K562 (cell line): ENCODE measurements around the gene IRX6. TPM values are rescaled to one million over a fixed set of nuclear protein-coding genes. Genes with fewer than 3 reads are reported as not detected.
A peak's percentile ranks its signal among the peaks of the same experiment; 100 is the strongest.

ENCODE experiments used
- ATAC-seq: fragments of 200-7000 bp; cut with Tn5 transposase; 3 replicates; pipeline ENCODE4 v1.9.1; 2020; ENCODE audit warnings: moderate library complexity
- BruUV-seq: library from RNA; stranded (reverse); fragments of 400-500 nt; replicated peaks from 2 replicates; lab custom pipeline; 2021; lab: Mats Ljungman, UMichigan
- CTCF ChIA-PET: fragments of 300-600 bp; formaldehyde crosslinking; extraction: SDS; loops from one replicate; lab custom pipeline; 2021; ENCODE audit warnings: low intra/inter-chr PET ratio; lab: Yijun Ruan, JAX
- POLR2A ChIA-PET: fragments of 300-600, 350-650 bp; sonication (Branson Sonifier 250); formaldehyde crosslinking; extraction: SDS; loops from one replicate; lab custom pipeline; 2021; ENCODE audit warnings: antibody characterized with exemption, inconsistent platforms; lab: Yijun Ruan, JAX
- DNase-seq, 4 experiments: peaks; one replicate each; pipeline versions ENCODE4 v3.0.0 to v3.0.0-alpha.2; 2011 to 2018; ENCODE audit warnings: low spot score in 3 of 4, mixed read lengths in 3 of 4; ENCODE audit errors: extremely low read depth in 1 of 4
- FAIRE-seq: peaks from 2 replicates; lab custom pipeline; 2011; peaks lifted over from hg19 to GRCh38; lab: Jason Lieb, UNC
- H2AFZ ChIP-seq: 2 replicates; pipeline ENCODE4 v1.6.0; 2011; ENCODE audit warnings: low read depth, low read length, control low read depth, inconsistent platforms
- H3K27ac ChIP-seq: fragments of 200-600 bp; 3 replicates; pipeline ENCODE4 v1.8.0; 2011; ENCODE audit warnings: low read depth, mild to moderate bottlenecking, control low read depth, inconsistent platforms, low read length, moderate library complexity, mixed read lengths; ENCODE audit errors: extremely low read depth
- H3K27me3 ChIP-seq, 2 experiments: fragments of 300-600 bp in 1 of 2; 2 replicates in 1 of 2; 3 replicates in 1 of 2; pipeline versions ENCODE4 v1.6.0 to v1.8.0; 2011; ENCODE audit warnings: inconsistent platforms in 2 of 2, low read length in 2 of 2, mild to moderate bottlenecking in 1 of 2, mixed read lengths in 1 of 2, moderate library complexity in 1 of 2; ENCODE audit not compliant: control insufficient read depth in 2 of 2, insufficient read depth in 2 of 2
- H3K36me3 ChIP-seq: fragments of 300-600 bp; 3 replicates; pipeline ENCODE4 v1.8.0; 2011; ENCODE audit warnings: mild to moderate bottlenecking, low read length, inconsistent platforms; ENCODE audit not compliant: control insufficient read depth, insufficient read depth
- H3K4me1 ChIP-seq, 2 experiments: fragments of 200-600 bp in 1 of 2; replicated peaks in 1 of 2; 2 replicates in 1 of 2; 3 replicates in 1 of 2; pipeline versions ENCODE4 v1.5.1 to v1.8.0; 2011; ENCODE audit warnings: inconsistent platforms in 2 of 2, low read length in 2 of 2, mild to moderate bottlenecking in 1 of 2, mixed read lengths in 1 of 2, moderate library complexity in 1 of 2; ENCODE audit not compliant: control insufficient read depth in 2 of 2, insufficient read depth in 2 of 2
- H3K4me2 ChIP-seq: 2 replicates; pipeline ENCODE4 v1.6.1; 2011; ENCODE audit warnings: low read length, control low read depth, inconsistent platforms, mixed read lengths; ENCODE audit not compliant: insufficient read depth
- H3K4me3 ChIP-seq: fragments of 200-600 bp; sonication (generic), shearing (Covaris generic); 2 replicates; pipeline ENCODE4 v1.5.1; 2016; ENCODE audit warnings: control low read depth, inconsistent platforms
- H3K79me2 ChIP-seq: fragments of 200-600 bp; 3 replicates; pipeline ENCODE4 v1.8.0; 2011; ENCODE audit warnings: low read length, inconsistent platforms; ENCODE audit not compliant: control insufficient read depth, insufficient read depth
- H3K9ac ChIP-seq, 2 experiments: 2 replicates each; pipeline versions ENCODE4 v1.6.0 to v1.6.1; 2011; ENCODE audit warnings: low read depth in 2 of 2, low read length in 2 of 2, control low read depth in 1 of 2, inconsistent platforms in 1 of 2, mild to moderate bottlenecking in 1 of 2, mixed read lengths in 1 of 2; ENCODE audit not compliant: insufficient read depth in 1 of 2
- H3K9me1 ChIP-seq: one replicate; pipeline ENCODE4 v1.6.0; 2011; ENCODE audit warnings: inconsistent platforms, mild to moderate bottlenecking, low read length, moderate library complexity; ENCODE audit not compliant: control insufficient read depth, insufficient read depth
- H3K9me3 ChIP-seq: replicated peaks from 2 replicates; pipeline ENCODE4 v1.5.1; 2011; ENCODE audit warnings: low read depth, low read length, inconsistent platforms; ENCODE audit not compliant: control insufficient read depth, insufficient read depth
- H4K20me1 ChIP-seq: replicated peaks from 2 replicates; pipeline ENCODE4 v1.6.1; 2011; ENCODE audit warnings: low read length, inconsistent platforms, mixed read lengths; ENCODE audit not compliant: control insufficient read depth, insufficient read depth
- CEBPB ChIP-seq: fragments of 450-650 bp; IDR thresholded peaks from 2 replicates; pipeline ENCODE4 v1.6.1; 2016; ENCODE audit warnings: missing genetic modification characterization, missing compliant biosample characterization
- FIP1L1 ChIP-seq: fragments of 200-400 bp; formaldehyde crosslinking; IDR thresholded peaks from 2 replicates; pipeline ENCODE4 v1.6.1; 2018; ENCODE audit warnings: mild to moderate bottlenecking, low read depth, low read length; ENCODE audit not compliant: poor library complexity, severe bottlenecking
- NFRKB ChIP-seq: fragments of 450-650 bp; IDR thresholded peaks from 2 replicates; pipeline ENCODE4 v1.6.1; 2016; ENCODE audit warnings: low read depth
- SPI1 ChIP-seq: IDR thresholded peaks from 2 replicates; pipeline ENCODE4 v1.6.1; 2011; ENCODE audit warnings: low read depth, low read length, control low read depth, borderline replicate concordance
- ZFP30 ChIP-seq: fragments of 250-450 bp; sonication (Bioruptor Pico); IDR thresholded peaks from 2 replicates; pipeline ENCODE4 v1.8.0; 2022; ENCODE audit warnings: moderate library complexity, mild to moderate bottlenecking, inconsistent platforms, borderline replicate concordance
- ZFP36 ChIP-seq: fragments of 150-350 bp; IDR thresholded peaks from 2 replicates; pipeline ENCODE4 v1.6.1; 2018; ENCODE audit warnings: low read length, low read depth; ENCODE audit not compliant: partially characterized antibody
- WGBS: fragments of 100-300 bp; shearing (Covaris generic); methylation state at CpG from one replicate; pipeline ENCODE4 v1.1.6; 2016; ENCODE audit warnings: low coverage, mixed read lengths; ENCODE audit not compliant: insufficient coverage; ENCODE audit errors: missing lambda C conversion rate; 5-methylcytosine and 5-hydroxymethylcytosine counted together
- in situ Hi-C: fragments of 300-500 bp; cut with MboI; formaldehyde crosslinking; loops from 4 replicates; pipeline ENCODE4 v1.15.0; 2018; ENCODE audit warnings: inconsistent platforms, mixed read lengths
- intact Hi-C: fragments of 100-400 bp; cut with micrococcal nuclease; formaldehyde crosslinking; loops from 2 replicates; pipeline ENCODE4 v1.14.2; 2022
- polyA plus RNA-seq, 8 experiments: library from polyadenylated mRNA; depleted of rRNA in 4 of 8; stranded (reverse) in 5 of 8; unstranded in 3 of 8; fragments of >200 nt; fragmentation: Nextera tagmentation in 2 of 8; fragmentation: Illumina TruSeq in 1 of 8; extraction: Ambion mirVana in 2 of 8; extraction: Trizol in 1 of 8; gene quantifications; 2 replicates each; pipeline versions ENCODE4 v1.2.1 to v1.2.3, GENCODE V29; 2011 to 2014; ENCODE audit warnings: inconsistent platforms in 1 of 8, missing spikeins in 1 of 8
- total RNA-seq, 7 experiments: library from RNA; depleted of rRNA in 6 of 7; stranded (reverse); fragments of >200 nt in 6 of 7; fragmentation: Illumina TruSeq in 2 of 7; extraction: Trizol in 2 of 7; gene quantifications; 2 replicates each; pipeline versions ENCODE4 v1.2.1 to v1.2.3, GENCODE V29; 2011 to 2021; ENCODE audit warnings: low replicate concordance in 1 of 7
- TF ChIP-seq, protein P1 (sequence below): fragments of 450-650 bp; IDR thresholded peaks from 2 replicates; pipeline ENCODE4 v1.6.1; 2017; ENCODE audit warnings: antibody characterized with exemption, mild to moderate bottlenecking
- TF ChIP-seq, protein P2 (sequence below): sonication (generic); formaldehyde crosslinking; IDR thresholded peaks from 2 replicates; pipeline ENCODE4 v1.8.0; 2022; ENCODE audit warnings: mild to moderate bottlenecking, missing genetic modification reagents, borderline replicate concordance
- TF ChIP-seq, protein P3 (sequence below): fragments of 250-450 bp; sonication (Bioruptor Pico); IDR thresholded peaks from 2 replicates; pipeline ENCODE4 v1.8.0; 2021; ENCODE audit warnings: borderline replicate concordance, mild to moderate bottlenecking, moderate library complexity; ENCODE audit not compliant: poor library complexity, severe bottlenecking

The IRX6 gene
- total and polyA plus RNA-seq, 9 of the 15 experiments (the other 6 are each of a cell fraction or from before 2014, with no cell fraction given), result 0.07 to 0.29 (median 0.14) TPM; not detected in 4

DNA sequence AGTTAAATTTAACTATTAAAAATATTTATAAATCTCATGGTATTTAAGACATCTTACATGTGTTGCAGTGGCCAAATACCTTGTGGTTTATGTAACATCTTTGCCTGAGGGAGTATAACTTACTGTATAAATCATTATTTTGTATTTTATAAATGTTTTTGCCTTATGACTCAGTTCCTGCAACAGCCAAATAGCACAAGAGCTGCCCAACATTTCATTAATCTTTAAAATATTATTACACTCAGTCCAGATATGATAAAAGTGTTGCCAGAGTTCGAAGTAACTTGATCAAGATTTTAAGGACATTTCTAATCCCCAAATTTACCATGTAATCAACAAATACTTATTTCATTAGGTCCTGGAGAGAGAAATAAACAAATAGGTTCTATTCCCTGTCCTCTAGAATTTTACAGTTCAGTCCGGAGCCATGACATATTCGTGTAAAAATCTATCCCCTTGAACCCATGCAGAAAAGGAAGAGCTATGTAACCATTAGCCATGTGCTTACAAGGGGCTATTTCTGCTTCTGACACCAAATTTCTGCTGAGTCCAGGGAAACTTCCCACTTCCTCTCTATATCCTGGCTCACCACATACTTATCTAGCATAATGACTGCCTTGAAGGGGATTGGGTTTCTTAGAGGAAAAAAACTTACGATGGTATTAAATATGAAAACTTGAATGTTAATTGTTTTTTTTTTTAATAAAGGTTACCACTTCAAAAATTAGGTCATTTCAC is 44.0 kb downstream of the IRX6 start:
- Histone ChIP-seq H3K27ac (no peak overlapping the region), H3K36me3 (no peaks in the 10 kb centered on the region), H3K4me2 (no peak overlapping the region), H3K79me2 (no peaks in the 10 kb centered on the region), H2AFZ (no peak overlapping the region), H3K27me3 (peaks cover 7 to 14% of the 10 kb centered on the region in 2 experiments; a peak in 4 of 5 replicates), H3K4me1 (no peaks in the 10 kb centered on the region), H4K20me1 (no peaks in the 10 kb centered on the region), H3K9ac (no peak overlapping the region), H3K4me3 (no peak overlapping the region), H3K9me3 (no peaks in the 10 kb centered on the region), H3K9me1 (no peaks in the 10 kb centered on the region)
- TF ChIP-seq ZFP30 (CRISPR knock-in tag) (no peak), CEBPB (tag) (no peak), SPI1 (peak; percentile 27; the same call in 1 of the 2 replicates), NFRKB (no peak), ZFP36 (no peak), FIP1L1 (no peak)
- TF ChIP-seq, protein P1, sequence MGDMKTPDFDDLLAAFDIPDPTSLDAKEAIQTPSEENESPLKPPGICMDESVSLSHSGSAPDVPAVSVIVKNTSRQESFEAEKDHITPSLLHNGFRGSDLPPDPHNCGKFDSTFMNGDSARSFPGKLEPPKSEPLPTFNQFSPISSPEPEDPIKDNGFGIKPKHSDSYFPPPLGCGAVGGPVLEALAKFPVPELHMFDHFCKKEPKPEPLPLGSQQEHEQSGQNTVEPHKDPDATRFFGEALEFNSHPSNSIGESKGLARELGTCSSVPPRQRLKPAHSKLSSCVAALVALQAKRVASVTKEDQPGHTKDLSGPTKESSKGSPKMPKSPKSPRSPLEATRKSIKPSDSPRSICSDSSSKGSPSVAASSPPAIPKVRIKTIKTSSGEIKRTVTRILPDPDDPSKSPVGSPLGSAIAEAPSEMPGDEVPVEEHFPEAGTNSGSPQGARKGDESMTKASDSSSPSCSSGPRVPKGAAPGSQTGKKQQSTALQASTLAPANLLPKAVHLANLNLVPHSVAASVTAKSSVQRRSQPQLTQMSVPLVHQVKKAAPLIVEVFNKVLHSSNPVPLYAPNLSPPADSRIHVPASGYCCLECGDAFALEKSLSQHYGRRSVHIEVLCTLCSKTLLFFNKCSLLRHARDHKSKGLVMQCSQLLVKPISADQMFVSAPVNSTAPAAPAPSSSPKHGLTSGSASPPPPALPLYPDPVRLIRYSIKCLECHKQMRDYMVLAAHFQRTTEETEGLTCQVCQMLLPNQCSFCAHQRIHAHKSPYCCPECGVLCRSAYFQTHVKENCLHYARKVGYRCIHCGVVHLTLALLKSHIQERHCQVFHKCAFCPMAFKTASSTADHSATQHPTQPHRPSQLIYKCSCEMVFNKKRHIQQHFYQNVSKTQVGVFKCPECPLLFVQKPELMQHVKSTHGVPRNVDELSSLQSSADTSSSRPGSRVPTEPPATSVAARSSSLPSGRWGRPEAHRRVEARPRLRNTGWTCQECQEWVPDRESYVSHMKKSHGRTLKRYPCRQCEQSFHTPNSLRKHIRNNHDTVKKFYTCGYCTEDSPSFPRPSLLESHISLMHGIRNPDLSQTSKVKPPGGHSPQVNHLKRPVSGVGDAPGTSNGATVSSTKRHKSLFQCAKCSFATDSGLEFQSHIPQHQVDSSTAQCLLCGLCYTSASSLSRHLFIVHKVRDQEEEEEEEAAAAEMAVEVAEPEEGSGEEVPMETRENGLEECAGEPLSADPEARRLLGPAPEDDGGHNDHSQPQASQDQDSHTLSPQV, result no peak
- TF ChIP-seq, protein P2, sequence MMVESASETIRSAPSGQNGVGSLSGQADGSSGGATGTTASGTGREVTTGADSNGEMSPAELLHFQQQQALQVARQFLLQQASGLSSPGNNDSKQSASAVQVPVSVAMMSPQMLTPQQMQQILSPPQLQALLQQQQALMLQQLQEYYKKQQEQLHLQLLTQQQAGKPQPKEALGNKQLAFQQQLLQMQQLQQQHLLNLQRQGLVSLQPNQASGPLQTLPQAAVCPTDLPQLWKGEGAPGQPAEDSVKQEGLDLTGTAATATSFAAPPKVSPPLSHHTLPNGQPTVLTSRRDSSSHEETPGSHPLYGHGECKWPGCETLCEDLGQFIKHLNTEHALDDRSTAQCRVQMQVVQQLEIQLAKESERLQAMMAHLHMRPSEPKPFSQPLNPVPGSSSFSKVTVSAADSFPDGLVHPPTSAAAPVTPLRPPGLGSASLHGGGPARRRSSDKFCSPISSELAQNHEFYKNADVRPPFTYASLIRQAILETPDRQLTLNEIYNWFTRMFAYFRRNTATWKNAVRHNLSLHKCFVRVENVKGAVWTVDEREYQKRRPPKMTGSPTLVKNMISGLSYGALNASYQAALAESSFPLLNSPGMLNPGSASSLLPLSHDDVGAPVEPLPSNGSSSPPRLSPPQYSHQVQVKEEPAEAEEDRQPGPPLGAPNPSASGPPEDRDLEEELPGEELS (CRISPR knock-in tag), result no peak
- TF ChIP-seq, protein P3, sequence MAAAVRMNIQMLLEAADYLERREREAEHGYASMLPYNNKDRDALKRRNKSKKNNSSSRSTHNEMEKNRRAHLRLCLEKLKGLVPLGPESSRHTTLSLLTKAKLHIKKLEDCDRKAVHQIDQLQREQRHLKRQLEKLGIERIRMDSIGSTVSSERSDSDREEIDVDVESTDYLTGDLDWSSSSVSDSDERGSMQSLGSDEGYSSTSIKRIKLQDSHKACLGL (CRISPR knock-in tag), result no peak
- BruUV-seq, result no TSS peak
- no peak for FAIRE-seq
- CTCF ChIA-PET, result no interaction called here
- DNase-seq, result no peak
- intact Hi-C loops (no loop called here), in situ Hi-C loops (no loop called here)
- 2% methylated on average over 4 of the region's 4 CpGs for WGBS
- POLR2A ChIA-PET, result interaction anchor here (1.4 kb wide), 1 partner anchor 11 kb away, joined by 3 read pairs; no protein-coding TSS in a partner anchor
- ATAC-seq, result no peak
